ENCODE results near the gene IFT22. TPM values are rescaled to one million over a fixed set of nuclear protein-coding genes. Genes with fewer than 3 reads are reported as not detected.
"Not testable (repeated sequence)": the region's sequence is repeated elsewhere in the genome, so short reads cannot be mapped to it uniquely, and the experiment has no call there.

Gene IFT22
- total RNA-seq, 1 experiment from 2014 or later = 21.3 TPM

- not testable (repeated sequence) for H2BK120ac ChIP-seq (ENCODE audit: low read depth, low read length, poor library complexity, severe bottlenecking); H3K27ac ChIP-seq (ENCODE audit: insufficient read length, low read depth, low read length)
- H3K4me1 Mint-ChIP-seq = peaks cover 54 to 61% of the 10 kb centered on the region in 2 experiments
Observed at GRCh38 chr7:101290186-101291037, 31.2 kb downstream of the IFT22 start.

GRCh38 chr7:101289687-101290086 lies 31.9 kb downstream of the IFT22 start:
- Mint-ChIP-seq H3K4me3 (peak overlapping the region in 1 of 2 experiments; percentile 48; a peak in 2 of 5 replicates), H3K4me1 (peaks cover 47 to 56% of the 10 kb centered on the region in 2 experiments), H3K27ac (peak overlapping the region in 1 of 3 experiments; percentile 61; a peak in 1 of 7 replicates)
- H2BK20ac ChIP-seq (ENCODE audit: low read depth, low read length, poor library complexity, severe bottlenecking); H3K56ac ChIP-seq (ENCODE audit: insufficient read length, low read depth, low read length); H3K27me3 ChIP-seq (ENCODE audit: insufficient read depth, low read length); H4K5ac ChIP-seq (ENCODE audit: insufficient read length, low read depth, low read length); H2BK120ac ChIP-seq (ENCODE audit: low read depth, low read length, poor library complexity, severe bottlenecking); DNase-seq; H3K9me3 ChIP-seq (ENCODE audit: control insufficient read depth, low read depth, low read length); H3K79me2 ChIP-seq (ENCODE audit: insufficient read depth, low read length); H3T11ph ChIP-seq (ENCODE audit: low read length); H2AK5ac ChIP-seq (ENCODE audit: insufficient read length, low read length); H3K23ac ChIP-seq (ENCODE audit: insufficient read length, low read depth, low read length); H4K8ac ChIP-seq (replicated peaks; ENCODE audit: insufficient read length, low read depth, low read length); H2BK5ac ChIP-seq (ENCODE audit: insufficient read length, low read length); H3K9me3 Mint-ChIP-seq; H3K4ac ChIP-seq (ENCODE audit: low read depth, low read length); H3K27me3 Mint-ChIP-seq (ENCODE audit: low read depth); H3K4me2 ChIP-seq (ENCODE audit: insufficient read depth, insufficient read length, low read length); H2BK12ac ChIP-seq (ENCODE audit: insufficient read length, low read depth, low read length); H3K36me3 Mint-ChIP-seq (ENCODE audit: insufficient read depth in 1 of 3, low read depth in 3 of 3); H3K23me2 ChIP-seq (ENCODE audit: insufficient read length, low read depth, low read length, poor library complexity, severe bottlenecking); H3K9ac ChIP-seq (ENCODE audit: extremely low read depth, insufficient read length, low read length); H4K20me1 ChIP-seq (ENCODE audit: control insufficient read depth, insufficient read depth, insufficient read length); H3K79me1 ChIP-seq (ENCODE audit: insufficient read depth, low read depth, low read length, poor library complexity, severe bottlenecking); H2AFZ ChIP-seq (ENCODE audit: low read length); H3K27ac ChIP-seq (ENCODE audit: insufficient read length, low read depth, low read length); H4K91ac ChIP-seq (ENCODE audit: insufficient read length, low read depth, low read length); H2BK15ac ChIP-seq (ENCODE audit: low read depth, low read length): not testable (repeated sequence)
- Histone ChIP-seq H3K14ac (ENCODE audit: insufficient read depth, low read length) (peak overlapping the region; percentile 21; the same call in 1 of the 2 replicates), H3K4me1 (ENCODE audit: insufficient read depth, low read length) (peaks cover 11% of the 10 kb centered on the region; the same call in 1 of the 2 replicates), H3K18ac (ENCODE audit: insufficient read length, low read depth, low read length) (peak overlapping the region; percentile 33)
- no CpG with 5 or more reads among the region's 4 CpGs for WGBS (ENCODE audit: extremely low coverage, insufficient read length, low lambda C conversion rate)

More at GRCh38 chr7:101290186-101291037, 31.2 kb downstream of the IFT22 start:
- H2BK15ac ChIP-seq (ENCODE audit: low read depth, low read length); H4K20me1 ChIP-seq (ENCODE audit: control insufficient read depth, insufficient read depth, insufficient read length); H3K9me3 ChIP-seq (ENCODE audit: control insufficient read depth, low read depth, low read length); H3K27me3 Mint-ChIP-seq (ENCODE audit: low read depth); H4K8ac ChIP-seq (replicated peaks; ENCODE audit: insufficient read length, low read depth, low read length); H4K91ac ChIP-seq (ENCODE audit: insufficient read length, low read depth, low read length); H3K79me1 ChIP-seq (ENCODE audit: insufficient read depth, low read depth, low read length, poor library complexity, severe bottlenecking); H3K36me3 Mint-ChIP-seq (ENCODE audit: insufficient read depth in 1 of 3, low read depth in 3 of 3); H3K56ac ChIP-seq (ENCODE audit: insufficient read length, low read depth, low read length); H3K4me2 ChIP-seq (ENCODE audit: insufficient read depth, insufficient read length, low read length); H2AFZ ChIP-seq (ENCODE audit: low read length); H3K4ac ChIP-seq (ENCODE audit: low read depth, low read length); H3K9ac ChIP-seq (ENCODE audit: extremely low read depth, insufficient read length, low read length); H3K23ac ChIP-seq (ENCODE audit: insufficient read length, low read depth, low read length); H3K79me2 ChIP-seq (ENCODE audit: insufficient read depth, low read length); H3K27me3 ChIP-seq (ENCODE audit: insufficient read depth, low read length); H3K14ac ChIP-seq (ENCODE audit: insufficient read depth, low read length); H2AK5ac ChIP-seq (ENCODE audit: insufficient read length, low read length); H2BK5ac ChIP-seq (ENCODE audit: insufficient read length, low read length); H3K23me2 ChIP-seq (ENCODE audit: insufficient read length, low read depth, low read length, poor library complexity, severe bottlenecking); H3K9me3 Mint-ChIP-seq; H4K5ac ChIP-seq (ENCODE audit: insufficient read length, low read depth, low read length); H2BK20ac ChIP-seq (ENCODE audit: low read depth, low read length, poor library complexity, severe bottlenecking); H3K4me3 Mint-ChIP-seq; H3T11ph ChIP-seq (ENCODE audit: low read length); H2BK12ac ChIP-seq (ENCODE audit: insufficient read length, low read depth, low read length): not testable (repeated sequence)
- peak overlapping the region; percentile 75 for H3K18ac ChIP-seq (ENCODE audit: insufficient read length, low read depth, low read length)
- H3K27ac Mint-ChIP-seq = peak overlapping the region; percentile 67 to 85 (median 84)
- no CpG with 5 or more reads among the region's 18 CpGs for WGBS (ENCODE audit: extremely low coverage, insufficient read length, low lambda C conversion rate)
- peak; percentile 80 for TF ChIP-seq CTCF (conservative IDR thresholded peaks at IDR 0.05)
- peaks cover 11% of the 10 kb centered on the region; the same call in 1 of the 2 replicates for H3K4me1 ChIP-seq (ENCODE audit: insufficient read depth, low read length)
- DNase-seq = peak; percentile 78

All from H9 (cell line).